ENCODE measurements around the gene PDE8A. TPM values are rescaled to one million over a fixed set of nuclear protein-coding genes. Genes with fewer than 3 reads are reported as not detected.
"Not testable (repeated sequence)": the region's sequence is repeated elsewhere in the genome, so short reads cannot be mapped to it uniquely, and the experiment has no call there.

Gene PDE8A
- total RNA-seq, 1 donor: 16.8 TPM

GRCh38 chr15:84981054-84981710, 474 bp upstream of the PDE8A start:
- peak overlapping the region; percentile 90 for H3K4me3 ChIP-seq (ENCODE audit: low read depth, low read length)
- TF ChIP-seq CTCF (IDR thresholded peaks at IDR 0.05; ENCODE audit: insufficient read depth, low read depth, low read length): no peak
- DNase-seq (ENCODE audit: low read depth): peak; percentile 97

GRCh38 chr15:84982301-84982920, 755 bp downstream of the PDE8A start:
- peak; percentile 39 for DNase-seq (ENCODE audit: low read depth)
- TF ChIP-seq CTCF (IDR thresholded peaks at IDR 0.05; ENCODE audit: insufficient read depth, low read depth, low read length): no peak
- peak overlapping the region; percentile 90 for H3K4me3 ChIP-seq (ENCODE audit: low read depth, low read length)

- peak overlapping the region; percentile 90 for H3K4me3 ChIP-seq (ENCODE audit: low read depth, low read length)
- no peak for TF ChIP-seq CTCF (IDR thresholded peaks at IDR 0.05; ENCODE audit: insufficient read depth, low read depth, low read length)
- DNase-seq (ENCODE audit: low read depth): no peak
Observed at GRCh38 chr15:84983294-84983693, 1.6 kb downstream of the PDE8A start.

- H3K4me3 ChIP-seq (ENCODE audit: low read depth, low read length): peak overlapping the region; percentile 90
- TF ChIP-seq CTCF (IDR thresholded peaks at IDR 0.05; ENCODE audit: insufficient read depth, low read depth, low read length): no peak
- no peak for DNase-seq (ENCODE audit: low read depth)
Observed at GRCh38 chr15:84983711-84984110, 2.1 kb downstream of the PDE8A start.

- no peak for DNase-seq (ENCODE audit: low read depth)
- TF ChIP-seq CTCF (IDR thresholded peaks at IDR 0.05; ENCODE audit: insufficient read depth, low read depth, low read length): no peak
- no peak overlapping the region for H3K4me3 ChIP-seq (ENCODE audit: low read depth, low read length)
Observed at GRCh38 chr15:84985158-84985557, 3.5 kb downstream of the PDE8A start.

GRCh38 chr15:84987351-84987750, 5.7 kb downstream of the PDE8A start:
- DNase-seq (ENCODE audit: low read depth); H3K4me3 ChIP-seq (ENCODE audit: low read depth, low read length): not testable (repeated sequence)

- no peak for DNase-seq (ENCODE audit: low read depth)
- no peak for TF ChIP-seq CTCF (IDR thresholded peaks at IDR 0.05; ENCODE audit: insufficient read depth, low read depth, low read length)
- no peak overlapping the region for H3K4me3 ChIP-seq (ENCODE audit: low read depth, low read length)
Observed at GRCh38 chr15:84987949-84988624, 6.4 kb downstream of the PDE8A start.

Measured in fibroblast of villous mesenchyme (primary cell).